Activated T-cell treated with anti-CD3 and anti-CD28 coated beads for 1 hour (primary cell): ENCODE measurements around the gene CHRNA9.
"Not testable (repeated sequence)": the region's sequence is repeated elsewhere in the genome, so short reads cannot be mapped to it uniquely, and the experiment has no call there.

ENCODE experiments used
- DNase-seq: peaks from one replicate; pipeline ENCODE4 v3.0.0-alpha.2; 2020; ENCODE audit warnings: low read depth

CHRNA9 gene

DNA sequence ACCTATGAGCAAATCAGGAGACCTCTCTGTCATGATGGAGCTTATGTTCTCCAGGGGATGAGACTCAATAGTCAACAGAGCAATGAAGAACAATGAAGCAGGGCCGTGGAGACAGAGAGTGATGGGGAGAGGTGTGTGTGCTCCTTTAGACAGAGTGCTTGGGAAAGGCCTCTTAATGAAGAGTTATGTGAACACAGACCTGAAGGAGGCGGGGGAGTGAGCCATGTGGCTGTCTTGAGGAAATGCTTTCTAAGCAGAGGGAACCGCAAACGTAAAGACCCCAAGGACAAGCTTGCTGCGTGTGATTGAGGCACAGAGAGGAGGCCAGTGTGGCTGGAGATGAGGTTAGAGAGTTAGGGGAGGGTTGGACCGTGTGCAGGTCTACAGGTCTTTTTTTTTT, 53.1 kb downstream of the CHRNA9 start:
- DNase-seq: no peak

DNA sequence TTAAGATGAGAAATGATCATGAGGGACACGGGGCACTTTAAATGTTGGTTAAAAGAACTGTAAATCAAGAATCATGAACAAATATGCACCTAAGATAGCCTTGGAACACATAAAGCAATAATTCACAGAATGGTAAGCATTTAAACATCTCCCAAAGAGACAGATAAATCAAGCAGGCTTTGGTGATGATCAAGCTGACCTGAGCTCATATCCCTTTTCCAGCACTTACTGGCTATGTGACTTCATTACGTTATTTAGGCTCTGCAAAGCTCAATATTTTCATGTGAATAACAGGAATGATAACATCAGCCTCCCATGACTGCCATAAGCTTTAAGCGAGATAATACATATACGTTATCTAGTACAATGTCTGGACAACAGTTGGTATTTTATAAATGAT, 54.9 kb downstream of the CHRNA9 start:
- DNase-seq: no peak

DNA sequence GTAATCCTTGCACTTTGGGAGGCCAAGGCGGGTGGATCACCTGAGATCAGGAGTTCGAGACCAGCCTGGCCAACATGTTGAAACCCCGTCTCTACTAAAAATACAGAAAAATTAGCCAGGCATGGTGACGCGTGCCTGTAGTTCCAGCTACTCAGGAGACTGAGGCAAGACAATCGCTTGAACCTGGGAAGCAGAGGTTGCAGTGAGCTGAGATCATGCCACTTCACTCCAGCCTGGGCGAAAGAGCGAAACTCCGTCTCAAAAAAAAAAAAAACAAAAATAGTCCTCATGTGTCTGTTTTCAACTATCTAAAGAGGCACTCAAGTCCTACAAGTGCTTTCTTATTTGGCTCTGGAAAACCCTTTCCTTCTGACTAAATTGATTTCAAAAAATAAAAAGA, 57.1 kb downstream of the CHRNA9 start:
- DNase-seq: not testable (repeated sequence)

DNA sequence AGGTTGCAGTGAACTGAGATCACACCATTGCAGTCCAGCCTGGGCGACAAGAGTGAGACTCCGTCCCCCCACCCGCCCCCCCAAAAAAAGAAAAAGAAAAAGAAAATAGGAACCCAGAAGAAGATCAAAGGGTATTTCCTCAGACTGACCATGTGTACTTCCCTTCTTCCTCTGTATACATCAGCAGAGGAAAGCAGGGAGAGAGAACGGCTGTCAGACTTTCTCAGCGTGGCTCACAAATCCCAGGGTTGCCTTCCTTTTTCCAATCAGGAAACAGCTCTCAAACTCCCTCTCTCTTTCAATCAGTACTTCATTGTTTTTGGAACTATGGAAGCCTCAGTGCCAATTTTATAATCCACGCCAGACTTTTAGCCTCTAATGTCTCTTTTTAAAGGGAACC, 59.1 kb downstream of the CHRNA9 start:
- no peak for DNase-seq

DNA sequence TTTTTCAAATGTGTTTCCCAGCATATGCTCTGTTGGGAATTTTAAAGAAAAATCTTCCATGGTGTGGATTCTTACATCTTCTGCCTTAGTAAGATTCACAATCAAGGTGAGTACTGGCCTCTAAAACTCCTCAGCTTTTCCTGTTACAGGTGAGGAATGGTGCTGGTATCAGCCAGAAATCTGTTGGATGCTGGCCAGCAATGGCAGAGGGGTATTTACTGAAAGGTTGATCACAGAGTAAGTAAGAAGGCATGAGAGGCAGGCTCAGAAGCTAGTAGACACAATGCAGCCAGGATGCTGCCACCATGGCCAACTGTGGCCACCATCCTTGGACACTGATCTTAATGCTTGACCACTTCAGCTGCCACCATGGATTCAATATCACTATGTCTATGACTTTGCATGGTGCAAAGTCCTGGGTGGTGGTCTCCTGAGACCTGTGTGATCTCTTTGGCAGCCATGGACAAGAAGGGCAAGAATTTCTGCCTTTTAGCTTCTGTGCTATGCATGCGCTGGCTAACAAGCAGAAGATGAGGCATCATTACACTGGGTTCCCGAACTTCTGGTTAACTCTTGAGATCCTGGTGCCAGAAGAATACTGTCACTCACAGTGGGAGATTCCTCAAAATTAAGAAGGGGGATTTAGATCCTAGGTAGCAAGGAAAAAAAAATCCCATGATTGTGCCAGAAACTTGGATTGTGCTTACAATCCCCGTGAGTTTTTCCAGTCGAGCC, 60.2 kb downstream of the CHRNA9 start:
- no peak for DNase-seq

DNA sequence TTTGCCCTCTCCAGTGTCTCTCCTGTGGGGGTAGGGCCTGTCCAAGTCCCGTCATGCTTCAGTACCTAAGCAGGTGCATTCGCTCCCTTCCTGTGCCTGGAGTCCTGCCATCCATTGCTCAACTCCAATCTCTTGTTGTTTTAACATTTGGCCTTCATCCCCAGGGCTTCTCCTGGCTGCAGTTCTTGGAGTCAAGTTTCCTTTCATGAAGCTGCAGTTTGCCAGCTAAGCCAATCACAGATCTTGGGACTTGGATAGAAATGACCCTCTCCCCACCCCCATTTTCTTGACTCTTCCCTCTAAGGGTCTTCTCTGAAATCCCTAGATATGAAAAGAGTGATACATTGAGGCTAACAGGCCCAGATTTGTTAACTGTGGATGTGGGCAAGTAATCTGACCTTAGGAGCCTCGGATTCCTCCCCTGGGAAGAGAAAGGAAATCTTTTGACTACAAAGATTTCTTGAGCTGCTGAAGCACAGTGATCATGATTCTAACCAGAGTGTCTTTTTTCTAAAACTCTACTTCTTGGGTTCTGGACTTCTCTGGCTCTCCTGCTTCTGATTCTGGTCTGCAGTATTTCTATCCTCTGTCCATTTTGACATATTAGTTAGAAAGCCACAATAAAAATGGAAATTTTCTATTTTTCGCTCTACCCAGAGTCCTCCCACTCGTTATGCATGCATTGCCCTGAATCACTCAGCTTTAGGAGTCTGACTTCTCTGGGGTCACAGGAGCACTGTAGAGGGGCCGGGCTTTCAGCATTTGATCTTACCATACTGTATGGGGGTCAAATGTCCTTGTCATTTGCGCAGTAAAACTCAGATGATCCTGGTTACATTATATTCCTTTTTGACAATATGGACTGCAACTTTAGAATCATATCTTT, 61.0 kb downstream of the CHRNA9 start:
- DNase-seq: no peak

DNA sequence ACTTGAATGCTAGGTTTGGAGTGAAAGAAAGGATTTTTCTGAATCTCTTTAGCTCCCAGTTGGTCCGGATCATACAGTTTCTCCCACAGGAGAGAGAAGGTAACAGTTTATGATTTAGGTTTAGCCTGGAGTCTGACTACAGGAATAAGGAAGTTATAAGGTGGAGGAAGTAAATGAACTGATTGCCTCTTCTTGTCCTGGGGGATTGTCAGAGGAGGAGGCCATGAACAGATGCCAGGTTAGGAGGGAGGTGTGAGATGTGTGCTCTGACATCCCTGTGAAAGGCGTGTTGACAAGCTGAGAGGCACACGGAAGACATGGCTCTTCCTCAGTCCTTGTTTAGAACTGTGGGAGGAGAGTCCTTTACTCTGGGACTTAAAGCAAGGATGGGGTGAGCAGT, 64.4 kb downstream of the CHRNA9 start:
- DNase-seq: no peak

DNA sequence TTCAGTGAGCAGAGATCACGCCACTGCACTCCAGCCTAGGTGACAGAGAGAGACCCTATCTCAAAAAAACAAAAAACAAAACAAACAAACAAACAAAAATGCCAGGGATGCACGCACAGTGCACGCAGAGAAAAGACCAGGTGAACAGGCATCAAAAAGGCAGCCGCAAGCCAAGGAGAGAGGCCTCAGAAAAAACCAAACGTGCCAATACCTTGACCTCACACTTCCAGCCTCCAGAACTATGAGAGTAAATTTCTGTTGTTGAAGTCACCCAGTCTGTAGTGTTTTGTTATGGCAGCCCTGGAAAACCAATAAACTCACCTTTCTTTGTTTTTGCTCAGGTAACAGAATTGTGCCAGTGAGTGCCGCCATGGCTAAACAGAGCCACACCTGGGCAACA, 66.0 kb downstream of the CHRNA9 start:
- DNase-seq: no peak

DNA sequence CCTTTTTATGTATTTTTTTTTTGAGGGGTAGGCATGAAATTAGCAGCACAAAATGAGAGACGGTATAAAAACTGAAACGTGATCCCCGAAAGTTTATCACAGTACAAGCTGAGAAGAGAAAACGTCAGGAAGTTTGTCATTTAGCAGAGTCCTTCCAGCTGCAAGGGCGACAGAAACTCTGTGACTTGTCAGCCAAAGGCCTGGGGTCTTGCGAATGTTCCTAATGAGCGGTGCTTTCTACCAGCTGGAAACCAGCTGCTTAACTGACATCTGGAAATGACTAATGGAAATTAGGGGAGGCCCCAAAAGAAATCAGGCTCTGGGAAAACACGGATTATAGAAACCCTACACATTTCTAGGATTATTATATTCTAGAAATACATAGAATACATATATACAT, 66.5 kb downstream of the CHRNA9 start:
- DNase-seq: no peak

DNA sequence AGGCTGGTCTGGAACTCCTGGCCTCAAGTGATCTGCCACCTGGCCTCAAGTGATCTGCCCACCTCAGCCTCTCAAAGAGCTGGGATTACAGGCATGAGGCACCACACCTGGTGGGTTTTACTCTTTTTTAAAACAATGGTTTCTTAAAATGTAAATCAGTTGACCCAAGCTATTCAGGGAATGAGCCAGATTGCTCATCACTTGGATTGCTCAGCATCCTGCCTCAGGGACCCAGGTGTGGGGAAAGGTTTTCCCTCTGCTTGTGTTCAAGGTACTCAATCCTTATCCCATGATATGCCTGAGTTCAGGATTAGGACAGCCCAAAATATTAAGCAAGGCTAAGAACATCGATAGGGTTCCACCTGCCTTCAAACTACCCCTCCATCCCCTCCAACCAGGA, 67.4 kb downstream of the CHRNA9 start:
- no peak for DNase-seq

DNA sequence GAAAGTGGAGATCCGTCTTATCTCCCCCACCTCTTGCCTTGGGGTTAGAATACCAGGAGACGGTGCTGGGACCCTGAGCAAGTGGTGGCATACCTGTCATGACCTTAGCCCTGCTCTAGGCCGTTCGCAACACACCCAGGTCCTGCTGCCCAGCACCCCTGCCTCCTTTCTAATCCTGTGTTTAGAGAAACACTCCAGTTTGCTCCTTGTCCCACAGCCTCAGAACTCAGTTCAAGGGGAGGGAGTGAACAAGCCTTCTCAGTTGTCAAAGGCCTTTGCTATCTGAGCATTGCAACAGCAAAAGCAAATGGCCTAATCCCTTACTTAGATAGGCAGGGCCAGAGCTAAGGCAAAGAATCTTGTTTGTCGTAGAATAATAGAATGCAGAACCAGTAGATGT, 67.9 kb downstream of the CHRNA9 start:
- DNase-seq: no peak
